Progenitor cell of endocrine pancreas (in vitro differentiated cells): ENCODE results near the gene IGFBPL1. TPM values are rescaled to one million over a fixed set of nuclear protein-coding genes. Genes with fewer than 3 reads are reported as not detected.

Experiments used
- DNase-seq: peaks from one replicate; pipeline ENCODE4 v3.0.0; 2021; ENCODE audit warnings: low spot score; ENCODE audit not compliant: unreplicated experiment
- H3K27ac Mint-ChIP-seq: 2 replicates; pipeline ENCODE4 v1.8.0; 2021; ENCODE audit warnings: mild to moderate bottlenecking, moderate library complexity, mixed read lengths
- H3K27me3 Mint-ChIP-seq: 2 replicates; pipeline ENCODE4 v1.8.0; 2021; ENCODE audit warnings: mixed read lengths
- H3K36me3 Mint-ChIP-seq: 2 replicates; pipeline ENCODE4 v1.8.0; 2022; ENCODE audit warnings: mixed read lengths; ENCODE audit not compliant: insufficient read depth
- H3K4me1 Mint-ChIP-seq: 2 replicates; pipeline ENCODE4 v1.8.0; 2021; ENCODE audit warnings: low read depth, mixed read lengths
- H3K4me3 Mint-ChIP-seq: 2 replicates; pipeline ENCODE4 v1.8.0; 2021; ENCODE audit warnings: low read depth, mild to moderate bottlenecking, moderate library complexity, mixed read lengths
- H3K9me3 Mint-ChIP-seq: 2 replicates; pipeline ENCODE4 v1.8.0; 2021; ENCODE audit warnings: low read depth, mixed read lengths
- CTCF ChIP-seq: fragments of 200-600 bp; sonication (generic); IDR thresholded peaks from one replicate; pipeline ENCODE4 v1.5.0; 2021; ENCODE audit warnings: antibody characterized with exemption, mild to moderate bottlenecking; ENCODE audit not compliant: unreplicated experiment
- total RNA-seq: library from RNA; stranded (reverse); gene quantifications from 2 replicates; pipeline ENCODE4 v1.2.1, GENCODE V29; 2021

IGFBPL1 gene
- total RNA-seq, 1 donor from 2014 or later: 4.7 TPM

- Mint-ChIP-seq H3K4me1 (peaks cover 37% of the 10 kb centered on the region), H3K27ac (no peak overlapping the region), H3K27me3 (peaks cover 6% of the 10 kb centered on the region), H3K9me3 (no peaks in the 10 kb centered on the region), H3K4me3 (no peak overlapping the region), H3K36me3 (no peaks in the 10 kb centered on the region)
- DNase-seq: no peak
- TF ChIP-seq CTCF: no peak
Measured at GRCh38 chr9:38358390-38359296, 65.6 kb downstream of the IGFBPL1 start.

GRCh38 chr9:38357350-38358114 is 66.7 kb downstream of the IGFBPL1 start:
- no peak for DNase-seq
- Mint-ChIP-seq H3K9me3 (no peaks in the 10 kb centered on the region), H3K36me3 (no peaks in the 10 kb centered on the region), H3K4me1 (peaks cover 43% of the 10 kb centered on the region), H3K27me3 (peaks cover 6% of the 10 kb centered on the region), H3K27ac (no peak overlapping the region), H3K4me3 (no peak overlapping the region)
- no peak for TF ChIP-seq CTCF

GRCh38 chr9:38356851-38357250 is 67.4 kb downstream of the IGFBPL1 start:
- peaks cover 45% of the 10 kb centered on the region for H3K4me1 Mint-ChIP-seq
- no peaks in the 10 kb centered on the region for H3K36me3 Mint-ChIP-seq
- TF ChIP-seq CTCF: no peak
- H3K27me3 Mint-ChIP-seq: peaks cover 6% of the 10 kb centered on the region
- DNase-seq: no peak
- no peak overlapping the region for H3K27ac Mint-ChIP-seq
- H3K4me3 Mint-ChIP-seq: no peak overlapping the region
- H3K9me3 Mint-ChIP-seq: no peaks in the 10 kb centered on the region

Other genes with a start within 250 kb of the IGFBPL1 start
- 31.9 and 32.1 TPM in 2 replicates for gene ALDH1B1, start 31.8 kb downstream of the IGFBPL1 start, total RNA-seq
- gene ANKRD18A, start 196.1 kb upstream of the IGFBPL1 start, total RNA-seq: 2.2 and 3.6 TPM in 2 replicates